OCI-LY7 (cell line): Measurements from ENCODE around the gene ZNF814. TPM values are rescaled to one million over a fixed set of nuclear protein-coding genes. Genes with fewer than 3 reads are reported as not detected.
"Not testable (repeated sequence)": the region's sequence is repeated elsewhere in the genome, so short reads cannot be mapped to it uniquely, and the experiment has no call there.

Source experiments
- BruUV-seq: library from RNA; stranded (reverse); fragments of 400-500 nt; replicated peaks from 2 replicates; lab custom pipeline; 2021; lab: Mats Ljungman, UMichigan
- CTCF ChIA-PET: fragments of 300-600 bp; sonication (Branson Sonifier 250); formaldehyde crosslinking; loops from one replicate; lab custom pipeline; 2022; ENCODE audit warnings: antibody characterized with exemption; ENCODE audit not compliant: unreplicated experiment; lab: Charles Lee
- POLR2A ChIA-PET: fragments of 300-600 bp; sonication (Branson Sonifier 250); formaldehyde crosslinking; loops from one replicate; lab custom pipeline; 2022; ENCODE audit warnings: antibody characterized with exemption; lab: Charles Lee
- DNase-seq: peaks from one replicate; pipeline ENCODE4 v3.0.0-alpha.2; 2015; ENCODE audit warnings: low spot score
- H2AFZ ChIP-seq: fragments of 200-600 bp; sonication (generic), shearing (Covaris generic); 2 replicates; pipeline ENCODE4 v1.6.1; 2014; ENCODE audit warnings: mild to moderate bottlenecking, antibody characterized with exemption, low read length, moderate library complexity
- H3K27ac ChIP-seq: fragments of 200-600 bp; sonication (generic); 2 replicates; pipeline ENCODE4 v1.5.1; 2014; ENCODE audit warnings: mixed run types, low read depth, mild to moderate bottlenecking, moderate library complexity, low read length, inconsistent platforms; ENCODE audit not compliant: poor library complexity, severe bottlenecking
- H3K36me3 ChIP-seq: fragments of 200-600 bp; sonication (generic); 2 replicates; pipeline ENCODE4 v1.6.1; 2014; ENCODE audit warnings: mild to moderate bottlenecking, antibody characterized with exemption, low read length, moderate library complexity, mixed read lengths; ENCODE audit not compliant: insufficient read depth
- H3K4me1 ChIP-seq: fragments of 200-600 bp; sonication (generic); 2 replicates; pipeline ENCODE4 v1.5.1; 2014; ENCODE audit warnings: mild to moderate bottlenecking, low read length; ENCODE audit not compliant: insufficient read depth, poor library complexity, severe bottlenecking
- H3K4me2 ChIP-seq: fragments of 200-600 bp; sonication (generic); 2 replicates; pipeline ENCODE4 v1.6.1; 2014; ENCODE audit warnings: mild to moderate bottlenecking, low read length
- H3K4me3 ChIP-seq: fragments of 200-600 bp; sonication (generic); 2 replicates; pipeline ENCODE4 v1.5.1; 2014; ENCODE audit warnings: mild to moderate bottlenecking, low read depth, low read length; ENCODE audit not compliant: poor library complexity, severe bottlenecking
- H3K79me2 ChIP-seq: fragments of 200-600 bp; sonication (generic); 2 replicates; pipeline ENCODE4 v1.6.1; 2016; ENCODE audit warnings: low read depth, mild to moderate bottlenecking, low read length, moderate library complexity, mixed read lengths; ENCODE audit not compliant: insufficient read depth
- H3K9me2 ChIP-seq: fragments of 200-600 bp; sonication (generic); 2 replicates; pipeline ENCODE4 v1.6.1; 2016; ENCODE audit warnings: mild to moderate bottlenecking, low read length, mixed read lengths; ENCODE audit not compliant: insufficient read depth
- H3K9me3 ChIP-seq: fragments of 200-600 bp; sonication (generic); 2 replicates; pipeline ENCODE4 v1.6.1; 2014; ENCODE audit warnings: mild to moderate bottlenecking, mixed run types, low read length, mixed read lengths
- H4K20me1 ChIP-seq: fragments of 200-600 bp; sonication (generic); 2 replicates; pipeline ENCODE4 v1.6.1; 2014; ENCODE audit warnings: mild to moderate bottlenecking, antibody characterized with exemption, low read length, moderate library complexity, mixed read lengths; ENCODE audit not compliant: insufficient read depth
- CTCF ChIP-seq: fragments of 200-600 bp; sonication (generic); conservative IDR thresholded peaks from 2 replicates; pipeline ENCODE4 v1.5.1; 2014; ENCODE audit warnings: mild to moderate bottlenecking, antibody characterized with exemption, low read length, moderate library complexity, mixed read lengths
- EZH2phosphoT487 ChIP-seq: fragments of 200-600 bp; sonication (generic); IDR thresholded peaks from 2 replicates; pipeline ENCODE4 v1.6.1; 2018; ENCODE audit warnings: low read depth, borderline replicate concordance, mild to moderate bottlenecking, mixed run types, antibody characterized with exemption, low read length, moderate library complexity, mixed read lengths
- intact Hi-C: fragments of 100-400 bp; cut with micrococcal nuclease; formaldehyde crosslinking; loops from one replicate; pipeline ENCODE4 v1.10.0; 2022; ENCODE audit not compliant: unreplicated experiment
- total RNA-seq, 2 experiments: library from RNA; depleted of rRNA in 1 of 2; stranded (reverse); fragments of >200 nt in 1 of 2; shearing (Covaris generic) in 1 of 2; gene quantifications; 2 replicates each; pipeline ENCODE4 v1.2.3, GENCODE V29; 2014 to 2022

ZNF814 gene
- total RNA-seq, 2 experiments from 2014 or later = 30.4 to 50.1 TPM

DNA sequence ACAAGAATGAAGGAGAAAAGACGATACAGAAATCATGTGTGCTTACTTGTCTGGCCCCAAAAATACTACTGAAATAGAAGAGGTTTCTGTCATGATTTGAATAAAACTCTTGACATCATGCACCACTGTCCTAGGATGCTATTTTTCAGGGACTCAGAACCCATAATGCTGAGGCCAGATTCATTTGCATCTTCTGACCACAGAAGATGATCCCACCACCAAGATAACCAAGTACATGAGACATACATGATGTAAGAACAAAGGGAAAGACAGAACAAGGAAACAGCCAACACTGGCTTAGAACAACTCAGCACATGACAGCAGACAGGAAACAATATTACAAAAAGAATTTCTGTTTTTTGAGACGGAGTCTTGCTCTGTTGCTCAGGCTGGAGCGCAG, 76.6 kb downstream of the ZNF814 start:
- DNase-seq = no peak
- POLR2A ChIA-PET = no interaction called here
- peak overlapping the region; percentile 30 for H3K27ac ChIP-seq

GRCh38 chr19:57810410-57811295, 78.2 kb downstream of the ZNF814 start:
- H3K4me3 ChIP-seq, H4K20me1 ChIP-seq, H3K9me2 ChIP-seq, CTCF ChIA-PET, intact Hi-C loops, POLR2A ChIA-PET, H2AFZ ChIP-seq, H3K9me3 ChIP-seq, DNase-seq, BruUV-seq, H3K27ac ChIP-seq, H3K4me2 ChIP-seq: not testable (repeated sequence)
- Histone ChIP-seq H3K4me1 (peaks cover 21% of the 10 kb centered on the region), H3K36me3 (peaks cover 43% of the 10 kb centered on the region), H3K79me2 (peaks cover 13% of the 10 kb centered on the region)

More for the DNA sequence above, 76.6 kb downstream of the ZNF814 start:
- TF ChIP-seq CTCF = no peak
- TF ChIP-seq EZH2phosphoT487 = no peak
- Histone ChIP-seq H2AFZ (no peak overlapping the region), H3K4me1 (peaks cover 21% of the 10 kb centered on the region), H3K79me2 (peaks cover 13% of the 10 kb centered on the region), H3K9me3 (no peaks in the 10 kb centered on the region), H4K20me1 (no peaks in the 10 kb centered on the region), H3K36me3 (peaks cover 33% of the 10 kb centered on the region), H3K4me3 (no peak overlapping the region), H3K4me2 (peak overlapping the region; percentile 52), H3K9me2 (no peaks in the 10 kb centered on the region)
- no TSS peak for BruUV-seq
- intact Hi-C loops = no loop called here
- CTCF ChIA-PET = no interaction called here

GRCh38 chr19:57807541-57807940, 81.3 kb downstream of the ZNF814 start:
- no peak overlapping the region for H3K4me3 ChIP-seq
- CTCF ChIA-PET = no interaction called here
- DNase-seq = no peak
- no peak for TF ChIP-seq EZH2phosphoT487
- no peak for TF ChIP-seq CTCF
- H3K79me2 ChIP-seq = peaks cover 3% of the 10 kb centered on the region; the same call in 1 of the 2 replicates
- peaks cover 7% of the 10 kb centered on the region for H3K4me1 ChIP-seq
- BruUV-seq = no TSS peak
- no peak overlapping the region for H2AFZ ChIP-seq
- H4K20me1 ChIP-seq = no peaks in the 10 kb centered on the region
- H3K4me2 ChIP-seq = no peak overlapping the region
- POLR2A ChIA-PET = no interaction called here
- H3K9me2 ChIP-seq = no peaks in the 10 kb centered on the region
- H3K9me3 ChIP-seq = no peaks in the 10 kb centered on the region
- peaks cover 43% of the 10 kb centered on the region for H3K36me3 ChIP-seq
- intact Hi-C loops = no loop called here
- no peak overlapping the region for H3K27ac ChIP-seq
